HG02852 (cell line): ENCODE measurements around the gene POU6F2.

Experiments
- ATAC-seq: cut with Tn5 transposase; IDR thresholded peaks from one replicate; pipeline ENCODE4 v1.9.1; 2021; ENCODE audit warnings: mild to moderate bottlenecking, moderate library complexity; ENCODE audit not compliant: unreplicated experiment

Gene POU6F2

GRCh38 chr7:39105720-39106119 lies 128.0 kb downstream of the POU6F2 start:
- no peak for ATAC-seq

- no peak for ATAC-seq
Measured at GRCh38 chr7:39125846-39126245, 148.1 kb downstream of the POU6F2 start.

- ATAC-seq: no peak
Measured at GRCh38 chr7:39127058-39127457, 149.3 kb downstream of the POU6F2 start.

- no peak for ATAC-seq
Measured at GRCh38 chr7:39128287-39128843, 150.7 kb downstream of the POU6F2 start.

- no peak for ATAC-seq
Measured at GRCh38 chr7:39130274-39130673, 152.6 kb downstream of the POU6F2 start.

- ATAC-seq: no peak
Measured at GRCh38 chr7:39130857-39131526, 153.3 kb downstream of the POU6F2 start.

- ATAC-seq: no peak
Measured at GRCh38 chr7:39132306-39132705, 154.6 kb downstream of the POU6F2 start.

GRCh38 chr7:39133088-39133487 lies 155.4 kb downstream of the POU6F2 start:
- ATAC-seq: no peak

GRCh38 chr7:39137480-39137879 lies 159.8 kb downstream of the POU6F2 start:
- no peak for ATAC-seq

- ATAC-seq: no peak
Measured at GRCh38 chr7:39142750-39143149, 165.0 kb downstream of the POU6F2 start.

- ATAC-seq: no peak
Measured at GRCh38 chr7:39144420-39144819, 166.7 kb downstream of the POU6F2 start.

GRCh38 chr7:39145283-39145682 lies 167.6 kb downstream of the POU6F2 start:
- no peak for ATAC-seq

- ATAC-seq: no peak
Measured at GRCh38 chr7:39145935-39146334, 168.2 kb downstream of the POU6F2 start.

- ATAC-seq: no peak
Measured at GRCh38 chr7:39152701-39153100, 175.0 kb downstream of the POU6F2 start.

- no peak for ATAC-seq
Measured at GRCh38 chr7:39153113-39153512, 175.4 kb downstream of the POU6F2 start.

GRCh38 chr7:39153647-39154046 lies 175.9 kb downstream of the POU6F2 start:
- no peak for ATAC-seq

- no peak for ATAC-seq
Measured at GRCh38 chr7:39154815-39155214, 177.1 kb downstream of the POU6F2 start.

GRCh38 chr7:39158367-39158766 lies 180.7 kb downstream of the POU6F2 start:
- no peak for ATAC-seq

GRCh38 chr7:39161903-39162302 lies 184.2 kb downstream of the POU6F2 start:
- ATAC-seq: no peak

- ATAC-seq: no peak
Measured at GRCh38 chr7:39164887-39165286, 187.2 kb downstream of the POU6F2 start.

- no peak for ATAC-seq
Measured at GRCh38 chr7:39168403-39169098, 190.8 kb downstream of the POU6F2 start.

GRCh38 chr7:39172137-39172536 lies 194.4 kb downstream of the POU6F2 start:
- no peak for ATAC-seq
